HG03060 (cell line): ENCODE measurements around the gene GRAMD4.

Experiments used
- ATAC-seq: cut with Tn5 transposase; IDR thresholded peaks from one replicate; pipeline ENCODE4 v1.9.1; 2021; ENCODE audit warnings: low read depth, moderate number of reproducible peaks; ENCODE audit not compliant: unreplicated experiment

The GRAMD4 gene, protein sequence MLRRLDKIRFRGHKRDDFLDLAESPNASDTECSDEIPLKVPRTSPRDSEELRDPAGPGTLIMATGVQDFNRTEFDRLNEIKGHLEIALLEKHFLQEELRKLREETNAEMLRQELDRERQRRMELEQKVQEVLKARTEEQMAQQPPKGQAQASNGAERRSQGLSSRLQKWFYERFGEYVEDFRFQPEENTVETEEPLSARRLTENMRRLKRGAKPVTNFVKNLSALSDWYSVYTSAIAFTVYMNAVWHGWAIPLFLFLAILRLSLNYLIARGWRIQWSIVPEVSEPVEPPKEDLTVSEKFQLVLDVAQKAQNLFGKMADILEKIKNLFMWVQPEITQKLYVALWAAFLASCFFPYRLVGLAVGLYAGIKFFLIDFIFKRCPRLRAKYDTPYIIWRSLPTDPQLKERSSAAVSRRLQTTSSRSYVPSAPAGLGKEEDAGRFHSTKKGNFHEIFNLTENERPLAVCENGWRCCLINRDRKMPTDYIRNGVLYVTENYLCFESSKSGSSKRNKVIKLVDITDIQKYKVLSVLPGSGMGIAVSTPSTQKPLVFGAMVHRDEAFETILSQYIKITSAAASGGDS

DNA sequence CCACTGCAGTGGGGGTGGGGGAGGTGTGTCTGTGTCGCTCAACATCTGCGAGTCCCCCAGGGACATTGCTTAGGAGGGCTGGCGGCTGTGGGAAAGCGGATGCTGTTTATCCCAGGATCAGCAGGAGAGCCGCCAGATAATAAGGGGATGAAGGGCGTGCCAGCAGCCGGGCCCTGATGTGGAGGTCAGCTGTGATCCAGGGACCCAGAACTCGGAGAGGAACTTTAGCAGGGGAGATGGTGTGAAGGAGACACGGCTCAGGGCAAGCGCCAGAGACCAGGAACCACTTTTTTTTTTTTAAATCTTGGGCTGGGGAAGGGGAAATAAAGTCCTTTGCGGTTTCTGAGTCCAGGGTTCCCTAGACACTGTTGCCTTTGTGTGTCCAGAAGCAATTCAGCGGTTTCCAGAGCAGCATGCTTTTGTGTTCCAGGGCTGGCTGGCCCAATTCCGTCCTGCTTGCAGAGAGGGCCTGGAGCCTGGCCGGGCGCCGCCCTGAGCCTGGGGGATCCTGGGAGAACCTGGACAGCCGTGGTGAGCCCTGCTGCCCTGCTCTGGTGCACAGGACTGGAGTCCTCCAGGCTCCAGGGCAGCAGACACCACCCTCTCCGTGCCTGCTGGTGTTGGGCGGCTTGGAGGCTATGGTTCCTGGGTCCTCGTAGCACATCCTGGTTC, at the start of gene GRAMD4:
Gene GRAMD4 (plus strand): TSS at position 557 of the 672 bp plus-strand sequence. CDS start 6,414 bp downstream, outside the sequence.
- no peak for ATAC-seq

DNA sequence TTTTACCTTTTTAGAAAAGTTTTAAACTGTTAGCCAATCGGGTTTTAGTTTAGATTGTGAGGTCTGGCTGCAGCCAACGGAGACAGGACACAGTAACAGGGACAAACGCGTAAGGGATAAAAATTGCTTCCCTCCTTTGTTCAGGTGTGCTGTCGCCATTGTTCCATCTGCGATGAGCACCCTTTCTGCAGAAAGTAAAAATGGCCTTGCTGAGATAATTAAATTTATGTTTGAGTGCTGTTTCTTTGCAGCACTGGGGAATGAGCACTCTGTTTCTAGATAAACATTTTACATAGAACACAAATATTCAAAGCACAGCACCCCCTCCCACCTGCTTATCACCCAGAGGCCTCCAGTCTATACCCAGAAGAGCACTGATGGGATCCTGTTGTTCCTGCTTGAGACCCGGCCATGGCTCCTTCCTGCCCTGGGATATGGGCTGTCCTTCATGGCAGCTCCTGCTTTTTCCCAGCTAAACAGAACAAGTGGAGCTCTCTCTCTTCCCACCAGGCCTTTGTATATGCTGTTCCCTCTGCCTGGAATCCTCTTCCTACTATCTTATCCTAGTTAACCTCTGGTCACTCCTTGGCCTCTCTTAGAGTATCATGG, 48.4 kb upstream of the GRAMD4 start:
- ATAC-seq, result no peak

DNA sequence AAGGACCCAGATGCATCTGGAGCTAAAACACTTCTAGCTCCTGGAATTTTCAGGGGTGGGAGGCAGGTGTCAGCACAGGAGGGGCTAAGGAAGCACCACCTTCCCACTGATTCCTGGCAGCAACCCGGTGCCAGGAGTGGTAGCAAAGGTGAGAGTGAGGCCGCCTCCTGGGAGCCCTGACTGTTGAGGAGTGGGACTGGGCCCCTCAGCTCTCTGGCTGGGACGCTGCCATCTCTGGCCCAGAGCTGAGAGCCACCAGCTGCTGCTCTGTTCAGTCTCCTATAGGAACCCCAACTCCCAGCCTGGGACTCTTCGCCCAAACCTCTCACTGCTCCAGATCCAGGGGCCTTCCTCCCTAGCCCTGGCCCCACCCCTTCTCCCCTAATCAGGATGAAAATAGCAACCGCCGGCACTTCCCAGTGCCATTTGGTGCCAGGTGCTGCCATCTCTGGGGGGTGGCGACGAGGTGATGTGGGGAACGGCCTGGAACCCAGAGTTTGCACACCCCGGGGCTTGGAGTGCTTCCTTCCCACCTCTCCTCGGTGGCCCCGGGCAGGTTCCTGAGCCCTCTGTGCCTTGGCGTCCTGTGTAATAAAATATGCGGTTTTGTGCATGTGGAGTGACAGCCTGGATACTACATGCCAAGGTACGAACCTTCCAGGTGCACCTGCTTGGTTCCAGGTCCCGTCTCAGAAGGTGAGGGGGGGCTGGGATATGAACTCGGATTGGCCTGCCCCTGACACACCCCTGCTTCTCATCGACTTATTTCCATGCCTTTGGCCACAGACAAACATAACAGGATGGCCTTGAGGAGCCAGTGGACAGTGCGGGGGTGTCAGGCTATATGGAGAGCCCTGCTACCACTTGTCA, 47.0 kb upstream of the GRAMD4 start:
- no peak for ATAC-seq

DNA sequence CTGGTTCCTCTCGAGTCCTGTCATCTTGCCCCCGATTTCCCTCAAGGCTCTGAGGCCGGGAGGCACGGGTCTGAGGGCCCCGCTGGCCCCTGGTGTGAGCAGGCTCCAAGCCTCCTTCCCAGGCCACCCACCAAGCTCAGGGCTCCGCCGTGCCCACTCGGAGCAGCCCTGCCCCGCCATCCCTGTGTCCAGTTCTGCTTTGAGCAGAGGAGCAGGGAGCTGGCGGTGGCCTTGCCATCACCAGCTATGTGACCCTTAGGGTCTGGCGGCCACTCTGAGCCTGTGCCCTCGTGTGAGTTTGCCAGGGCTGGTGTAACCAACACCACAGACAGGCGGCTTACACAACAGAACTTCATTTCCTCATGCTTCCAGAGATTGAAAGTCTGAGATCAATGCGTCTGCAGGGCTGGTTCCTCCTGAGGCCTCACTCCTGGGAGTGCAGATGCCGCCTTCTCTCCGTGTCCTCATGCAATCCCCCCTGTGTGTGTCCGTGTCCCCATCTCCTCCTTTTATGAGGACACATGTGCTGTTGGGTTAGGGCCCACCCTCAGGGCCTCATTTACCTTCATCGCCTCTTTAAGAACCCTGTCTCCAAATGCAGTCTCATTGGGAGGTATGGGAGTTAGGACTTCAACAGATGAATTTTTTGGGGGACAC, 46.3 kb upstream of the GRAMD4 start:
- no peak for ATAC-seq

DNA sequence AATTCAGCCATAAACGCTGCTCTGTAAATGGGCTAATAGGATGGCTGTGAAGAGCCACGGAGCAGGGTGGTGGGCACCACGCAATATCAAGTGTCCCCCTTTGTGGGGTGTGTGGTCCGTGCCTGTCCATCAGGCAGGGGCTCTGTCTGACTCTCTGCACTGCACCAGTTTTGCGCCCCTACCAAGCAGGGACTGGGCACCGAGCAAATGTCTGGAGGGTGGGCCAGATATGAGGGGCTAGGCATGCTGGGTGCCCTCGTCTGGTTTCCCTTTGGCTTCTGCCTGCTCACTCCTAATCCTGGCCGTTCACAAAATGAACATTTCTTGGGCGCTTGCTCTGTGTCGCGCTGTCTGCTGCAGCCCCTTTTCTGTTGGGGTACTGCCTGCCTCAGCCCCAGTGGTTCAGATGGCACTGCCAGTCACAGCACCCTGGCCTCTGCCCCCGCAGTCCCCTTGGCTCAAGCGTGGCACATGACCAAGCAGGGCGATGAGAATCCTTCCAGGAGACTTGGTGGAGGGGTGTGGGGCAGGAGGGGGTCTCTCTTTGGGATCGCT, 45.7 kb upstream of the GRAMD4 start:
- no peak for ATAC-seq

DNA sequence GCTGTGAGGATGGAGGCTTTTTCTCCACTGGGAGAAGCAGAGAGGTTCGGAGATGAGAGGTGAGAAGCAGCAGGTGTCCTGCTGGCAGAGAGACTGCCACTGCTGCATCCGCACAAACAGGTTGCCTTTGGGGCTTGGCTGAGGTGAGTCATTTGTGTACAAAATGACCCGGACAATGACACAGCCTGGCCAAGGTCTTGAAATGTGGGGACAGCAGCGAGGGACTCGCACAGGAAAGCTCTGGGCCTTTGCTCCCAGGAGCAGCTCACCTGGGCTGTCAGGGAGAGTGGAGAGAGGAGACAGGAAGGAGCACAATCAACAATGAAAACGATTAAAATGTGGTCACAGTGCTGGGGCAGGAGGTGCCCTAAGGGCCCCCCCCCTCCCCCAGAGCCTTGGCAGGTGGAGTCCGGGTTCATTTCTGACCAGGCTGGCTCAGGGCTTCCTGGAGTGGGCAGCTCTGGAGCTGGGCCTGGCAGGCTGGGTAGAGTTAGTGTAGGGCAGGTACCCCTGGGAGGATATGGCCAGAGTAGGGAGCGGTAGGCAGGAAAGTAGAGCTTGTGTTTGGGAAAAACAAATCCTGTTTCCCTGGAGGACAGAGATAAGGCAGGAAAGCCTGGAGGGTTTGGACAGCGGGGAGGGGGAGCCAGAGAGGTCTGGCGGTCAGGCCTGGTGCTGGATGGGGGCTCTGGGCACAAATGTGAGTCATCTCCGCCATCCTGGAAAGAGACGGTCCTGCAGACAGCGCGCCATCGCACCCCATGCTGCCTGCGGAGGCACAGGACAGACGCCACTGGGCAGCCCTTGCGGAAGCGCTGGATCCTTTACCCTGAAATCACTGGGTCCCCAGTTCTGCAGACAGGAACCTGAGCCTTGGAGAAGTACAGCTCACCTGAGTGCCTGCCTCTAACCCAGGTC, 44.9 kb upstream of the GRAMD4 start:
- no peak for ATAC-seq

DNA sequence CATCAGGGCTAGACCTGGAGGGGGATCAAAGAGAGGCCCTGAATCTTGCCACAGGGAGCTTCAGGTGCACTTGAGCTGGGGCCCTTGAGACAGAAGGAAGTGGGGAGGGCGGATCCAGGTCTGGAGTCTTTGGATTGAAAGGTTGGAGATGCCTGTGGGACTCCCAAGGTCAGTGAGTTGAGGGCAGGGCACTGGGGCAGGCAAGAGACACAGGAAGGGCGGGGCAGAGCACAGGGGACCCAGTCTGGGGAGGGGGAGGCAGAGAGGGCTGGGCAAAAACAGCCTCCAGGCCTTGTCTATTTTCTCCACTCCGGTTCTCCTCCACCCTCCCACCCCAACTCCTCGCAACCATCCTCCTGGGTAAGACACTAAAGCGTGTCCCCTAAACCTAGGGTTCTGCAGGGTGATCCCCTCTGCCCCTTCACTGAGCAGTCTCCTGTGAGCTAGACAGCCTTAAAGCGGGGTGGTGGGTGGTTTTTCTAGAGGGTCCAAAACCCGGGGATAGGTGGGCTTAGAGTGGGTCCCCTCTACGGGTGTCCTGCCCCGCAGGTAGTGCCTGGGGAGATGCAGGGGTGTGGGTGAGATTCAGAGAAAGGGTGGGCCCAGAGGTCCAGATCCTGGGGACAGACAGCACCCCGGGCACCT, 44.2 kb upstream of the GRAMD4 start:
- ATAC-seq, result no peak

DNA sequence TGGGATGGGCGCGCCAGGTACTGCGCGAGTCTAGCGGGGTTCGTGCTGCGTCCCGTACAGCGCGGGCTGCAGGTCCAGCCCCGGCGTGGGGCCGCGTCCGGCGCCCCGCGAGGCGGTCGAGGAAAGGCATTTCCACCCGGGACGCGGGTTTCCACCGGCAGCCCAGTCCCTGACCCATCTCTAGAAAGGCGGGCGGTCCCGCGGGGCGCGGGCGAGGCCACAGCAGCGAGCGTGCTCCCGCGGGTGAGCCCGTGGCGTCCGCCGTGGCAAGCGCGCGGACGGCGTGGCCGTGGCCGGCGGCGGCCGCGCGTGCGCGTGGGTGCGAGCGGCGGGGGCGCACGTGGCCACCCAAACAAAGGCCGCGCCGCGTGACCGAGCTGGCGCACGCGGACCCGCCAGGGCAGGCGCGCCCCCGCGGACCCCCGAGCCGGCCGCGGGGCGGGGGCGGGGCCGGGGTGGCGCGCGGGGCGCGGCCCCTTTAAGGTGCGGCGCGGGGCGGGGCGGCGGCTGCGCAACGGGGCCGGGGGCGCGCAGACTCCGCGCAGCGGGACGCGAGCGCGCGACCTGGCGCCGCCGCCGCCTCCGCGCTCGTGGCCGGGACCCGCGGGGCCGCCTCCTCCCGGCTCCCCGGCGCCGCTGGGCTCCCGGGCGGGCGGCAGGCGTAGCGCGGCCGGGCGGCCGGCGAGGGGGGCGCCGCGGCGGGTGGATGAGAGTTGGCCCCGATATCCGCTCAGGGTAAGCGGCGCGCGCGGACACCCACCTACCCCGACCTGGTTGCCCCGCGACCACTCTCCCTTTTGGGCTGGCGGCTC, 43.4 kb upstream of the GRAMD4 start:
- ATAC-seq, result no peak

DNA sequence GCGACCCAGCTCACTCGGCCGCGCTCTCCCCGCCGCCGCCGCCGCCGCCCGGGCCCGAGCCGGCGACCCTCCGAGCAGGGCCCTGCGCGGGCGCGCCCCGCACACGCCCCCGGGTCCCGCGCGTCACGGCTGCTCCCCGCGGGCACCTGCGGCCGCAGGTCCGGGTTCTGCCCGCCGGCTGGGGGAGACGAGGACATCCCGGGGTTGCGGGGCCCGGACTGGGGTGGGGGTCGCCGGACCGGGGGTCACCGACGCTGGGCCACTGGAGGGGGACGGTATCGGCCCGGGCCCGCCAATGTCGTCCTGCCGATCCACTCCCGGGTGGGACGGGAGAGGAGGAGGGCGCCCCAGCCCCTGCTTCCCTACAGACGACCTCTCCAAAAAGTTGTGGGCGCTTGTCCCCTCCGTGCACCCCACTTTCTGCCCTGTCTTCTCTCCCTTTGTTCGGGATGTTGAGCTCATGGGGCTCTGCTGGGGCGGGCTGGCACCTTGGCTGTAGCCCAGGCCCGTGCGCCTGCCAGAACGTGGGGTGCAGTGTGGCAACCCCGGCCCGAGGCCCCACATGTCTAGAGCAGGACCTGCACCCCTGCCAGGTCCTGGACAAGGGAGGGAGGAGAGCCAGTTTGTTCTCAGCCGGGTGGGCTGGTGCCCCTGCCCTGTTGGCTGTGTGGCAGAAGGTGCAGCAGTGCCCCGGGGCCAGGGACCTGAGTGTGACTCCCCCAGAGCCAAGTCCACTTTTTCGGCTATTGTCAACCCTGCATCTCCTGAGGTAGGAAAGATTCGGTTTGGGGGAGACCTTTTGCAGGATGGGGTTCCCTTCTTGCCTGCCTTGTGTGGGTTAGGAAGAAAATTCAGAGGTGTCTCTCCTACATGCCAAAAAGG, 42.6 kb upstream of the GRAMD4 start:
- no peak for ATAC-seq

DNA sequence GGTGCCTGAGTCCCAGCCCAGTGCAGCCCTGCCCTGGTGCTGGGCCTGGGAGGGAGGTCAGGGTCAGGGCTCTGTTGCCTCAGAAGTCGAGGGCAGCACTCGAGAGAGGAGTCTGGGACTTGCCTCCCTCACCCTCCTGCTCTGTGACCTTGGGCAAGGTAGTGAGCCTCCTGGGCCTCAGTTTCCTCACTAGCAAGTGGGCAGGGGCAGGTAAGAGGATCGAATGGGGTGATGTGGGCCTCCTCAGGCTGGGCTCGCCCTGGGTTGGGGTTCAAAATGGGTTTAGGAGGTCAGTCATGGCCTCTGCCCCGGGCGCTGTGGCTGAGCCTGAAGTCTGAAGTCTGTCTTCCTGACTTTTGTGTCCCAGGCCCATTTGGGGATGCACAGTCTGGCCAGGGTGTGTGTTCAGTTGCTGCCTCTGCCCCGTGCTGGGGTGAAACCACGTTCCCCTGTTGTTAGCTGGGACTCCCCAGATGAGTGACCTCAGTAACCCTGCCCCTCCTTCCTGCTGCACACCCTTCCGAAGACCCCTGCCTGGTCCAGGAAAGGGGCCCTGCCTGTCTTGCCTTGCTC, 41.8 kb upstream of the GRAMD4 start:
- ATAC-seq, result no peak

DNA sequence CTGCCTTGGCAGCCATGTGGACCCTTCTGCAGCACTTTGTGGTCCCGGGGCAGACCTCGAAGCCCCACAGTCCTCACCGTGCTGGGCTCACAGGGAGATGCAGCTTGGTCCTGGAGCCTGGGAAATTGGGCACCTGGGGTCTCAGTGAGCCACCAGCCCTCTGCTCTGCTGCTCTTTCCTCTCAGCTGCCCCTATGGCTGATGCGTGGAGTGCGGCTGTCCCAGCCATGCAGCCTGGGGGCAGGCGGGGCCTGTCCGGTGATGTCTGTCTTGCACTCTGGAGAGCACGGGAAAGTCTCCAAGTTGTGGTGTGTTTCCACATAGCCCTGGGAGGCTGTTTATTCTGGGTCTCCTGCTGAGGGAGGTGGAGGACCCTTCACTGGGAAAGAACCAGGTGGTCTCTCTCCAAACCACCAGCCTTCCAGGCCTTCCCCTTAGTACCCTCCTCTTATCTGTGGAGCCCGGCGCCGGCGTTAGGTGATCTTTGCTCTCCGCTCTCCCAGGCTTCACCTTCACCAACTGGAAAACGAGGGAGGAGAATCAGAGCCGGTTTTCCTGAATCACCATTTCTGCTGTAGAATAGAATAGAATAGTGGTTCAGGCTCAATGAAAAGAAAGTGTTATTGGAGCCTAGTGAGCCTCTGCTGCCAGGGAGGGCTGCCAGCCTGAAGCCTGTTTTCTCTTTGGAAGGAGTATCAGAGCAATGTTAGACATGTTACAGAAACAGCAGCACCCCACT, 41.2 kb upstream of the GRAMD4 start:
- ATAC-seq, result no peak

DNA sequence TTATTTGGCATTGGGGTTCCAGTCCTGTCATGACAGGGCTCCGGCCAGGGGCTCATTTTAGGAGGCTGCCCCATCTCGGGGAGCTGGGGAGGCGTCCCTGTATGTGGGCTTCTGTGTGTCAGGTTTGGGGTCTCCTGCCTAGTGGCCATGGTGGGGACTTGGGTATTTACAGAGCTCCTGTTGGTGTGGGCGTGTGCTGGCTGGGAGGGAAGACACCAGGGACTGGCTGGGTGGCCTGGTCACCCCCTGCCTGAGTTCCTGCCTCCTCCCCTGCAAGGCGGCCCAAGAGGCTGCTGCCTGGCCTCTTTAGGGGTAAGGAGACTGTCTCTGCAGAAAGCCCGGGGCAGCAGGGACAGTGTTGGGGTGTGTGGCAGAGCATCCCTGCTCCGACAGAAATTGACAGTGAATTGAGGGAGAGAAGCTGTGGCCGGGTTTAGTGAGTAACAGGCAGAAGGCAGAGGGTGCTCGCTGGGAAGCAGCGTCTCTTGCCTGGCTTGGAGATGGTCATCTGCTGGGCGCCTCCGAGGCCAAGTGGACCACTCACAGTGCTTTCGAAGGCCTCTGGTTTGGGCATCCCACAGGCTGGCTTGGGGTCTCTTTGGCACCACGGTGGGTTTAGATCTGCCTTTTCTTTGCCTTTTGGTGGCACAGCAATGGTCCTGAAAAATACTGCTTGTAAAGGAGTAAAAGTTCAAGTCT, 40.3 kb upstream of the GRAMD4 start:
- no peak for ATAC-seq

DNA sequence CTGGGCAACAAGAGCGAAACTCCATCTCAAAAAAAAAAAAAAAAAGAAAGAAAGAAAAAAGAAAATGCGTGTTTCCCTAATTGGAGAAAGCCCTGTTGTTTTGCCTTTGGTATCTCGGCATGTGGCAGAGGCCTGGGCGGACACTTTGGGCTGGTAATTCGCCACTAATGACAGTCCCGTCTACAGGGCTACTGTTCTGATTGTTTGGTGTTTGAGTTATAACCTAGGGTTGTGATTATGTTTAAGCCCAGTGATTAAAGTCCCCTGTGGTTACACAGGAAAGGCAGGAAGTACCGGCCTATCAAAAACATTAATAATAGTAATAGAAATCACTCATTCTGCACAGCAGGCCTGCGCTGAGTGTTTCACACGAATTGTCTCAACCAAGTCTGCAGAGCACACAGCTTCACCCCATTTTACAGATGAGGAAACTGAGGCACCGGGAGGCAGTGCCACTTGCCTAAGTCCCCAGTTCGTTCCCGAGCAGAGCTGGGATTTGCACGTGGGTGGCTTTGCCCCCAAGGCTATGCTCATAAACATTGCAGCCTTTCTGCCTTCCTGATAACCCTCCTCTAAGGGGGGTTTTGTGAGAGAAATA, 39.1 kb upstream of the GRAMD4 start:
- ATAC-seq, result no peak

DNA sequence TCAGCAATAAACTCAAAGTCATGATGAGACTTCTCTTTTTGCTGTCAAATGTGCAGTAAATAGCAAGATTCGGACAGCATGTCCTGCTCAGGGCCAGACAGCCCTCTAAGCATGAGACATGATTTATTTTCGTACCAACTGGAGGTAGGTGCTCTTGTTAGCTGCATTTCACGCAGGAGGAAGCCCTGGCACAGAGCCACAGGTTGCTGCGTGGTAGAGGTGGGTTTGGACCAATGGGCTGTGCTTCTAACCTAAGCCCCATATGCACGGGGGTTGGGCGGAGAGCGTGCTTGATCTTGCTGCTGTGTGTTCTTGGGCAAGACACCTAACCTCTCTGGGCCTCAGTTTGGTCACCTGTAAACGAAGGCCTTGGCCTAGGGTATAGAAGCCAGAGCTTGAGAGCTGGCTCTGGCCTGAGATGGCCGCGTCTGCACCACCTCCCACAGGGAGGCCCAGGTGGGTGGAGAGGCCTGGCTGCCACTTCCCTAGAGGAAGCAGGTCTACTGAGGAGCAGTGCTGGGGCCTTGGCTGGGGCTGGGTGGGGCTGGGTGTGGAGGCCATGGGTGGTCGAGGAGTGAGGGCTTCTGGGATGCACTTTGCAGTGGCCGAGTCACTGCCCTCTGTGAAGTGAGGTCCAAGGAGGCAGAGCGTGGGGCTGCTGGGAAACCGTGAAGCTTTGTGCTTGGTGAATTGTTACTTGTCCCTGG, 38.5 kb upstream of the GRAMD4 start:
- no peak for ATAC-seq
